C4-2B (cell line): Measurements from ENCODE around the gene ATP9A.

Experiments
- H3K27ac ChIP-seq: fragments of 450-650 bp; 2 replicates; pipeline ENCODE4 v1.5.1; 2017
- ZFX ChIP-seq: fragments of 450-650 bp; IDR thresholded peaks from 2 replicates; pipeline ENCODE4 v1.6.1; 2017
- TF ChIP-seq, protein P1 (sequence below): fragments of 450-650 bp; conservative IDR thresholded peaks from 2 replicates; pipeline ENCODE4 v1.5.1; 2017; ENCODE audit warnings: mild to moderate bottlenecking

ATP9A gene

DNA sequence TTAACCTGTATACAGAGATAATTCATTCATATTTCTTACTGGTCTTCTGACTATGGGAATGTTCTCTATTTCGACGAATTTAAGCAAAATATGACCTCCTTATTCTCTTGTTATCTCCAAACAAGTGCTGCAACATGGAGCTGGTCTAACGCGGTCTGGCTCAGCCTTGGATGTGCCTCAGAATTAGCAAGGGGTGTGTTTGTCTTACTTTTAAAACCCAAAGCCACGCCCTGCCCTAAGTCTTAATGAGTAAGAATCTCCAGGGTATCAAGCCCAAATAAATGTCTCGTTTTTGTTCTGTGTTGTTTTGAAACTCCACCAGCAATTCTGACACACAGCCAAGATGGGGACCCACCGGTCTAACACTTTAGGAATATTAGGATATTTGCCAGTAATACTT lies 99.2 kb downstream of the ATP9A start:
- H3K27ac ChIP-seq: no peak overlapping the region
- TF ChIP-seq, protein P1, sequence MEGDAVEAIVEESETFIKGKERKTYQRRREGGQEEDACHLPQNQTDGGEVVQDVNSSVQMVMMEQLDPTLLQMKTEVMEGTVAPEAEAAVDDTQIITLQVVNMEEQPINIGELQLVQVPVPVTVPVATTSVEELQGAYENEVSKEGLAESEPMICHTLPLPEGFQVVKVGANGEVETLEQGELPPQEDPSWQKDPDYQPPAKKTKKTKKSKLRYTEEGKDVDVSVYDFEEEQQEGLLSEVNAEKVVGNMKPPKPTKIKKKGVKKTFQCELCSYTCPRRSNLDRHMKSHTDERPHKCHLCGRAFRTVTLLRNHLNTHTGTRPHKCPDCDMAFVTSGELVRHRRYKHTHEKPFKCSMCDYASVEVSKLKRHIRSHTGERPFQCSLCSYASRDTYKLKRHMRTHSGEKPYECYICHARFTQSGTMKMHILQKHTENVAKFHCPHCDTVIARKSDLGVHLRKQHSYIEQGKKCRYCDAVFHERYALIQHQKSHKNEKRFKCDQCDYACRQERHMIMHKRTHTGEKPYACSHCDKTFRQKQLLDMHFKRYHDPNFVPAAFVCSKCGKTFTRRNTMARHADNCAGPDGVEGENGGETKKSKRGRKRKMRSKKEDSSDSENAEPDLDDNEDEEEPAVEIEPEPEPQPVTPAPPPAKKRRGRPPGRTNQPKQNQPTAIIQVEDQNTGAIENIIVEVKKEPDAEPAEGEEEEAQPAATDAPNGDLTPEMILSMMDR: no peak
- TF ChIP-seq ZFX: no peak

DNA sequence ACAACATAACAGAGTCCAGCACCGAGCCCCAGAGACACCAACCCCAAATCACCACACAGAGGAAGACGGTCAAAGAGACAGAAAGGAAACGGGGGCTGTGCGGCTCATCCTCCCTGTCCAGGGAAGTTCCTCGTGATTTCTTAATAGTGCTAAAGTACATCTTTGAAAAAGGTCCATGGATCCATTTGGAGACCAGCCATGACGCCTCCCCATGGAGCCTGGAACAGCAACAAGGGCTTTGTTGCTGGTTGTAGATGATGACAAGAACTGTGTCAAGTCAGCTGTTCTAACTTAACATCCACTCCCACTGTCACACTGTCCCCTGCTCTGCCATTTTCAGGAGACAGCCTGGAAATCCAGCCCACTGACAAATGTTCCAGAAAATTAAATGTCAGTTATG lies 99.7 kb downstream of the ATP9A start:
- H3K27ac ChIP-seq: no peak overlapping the region
- TF ChIP-seq ZFX: no peak
- TF ChIP-seq, protein P1: no peak

DNA sequence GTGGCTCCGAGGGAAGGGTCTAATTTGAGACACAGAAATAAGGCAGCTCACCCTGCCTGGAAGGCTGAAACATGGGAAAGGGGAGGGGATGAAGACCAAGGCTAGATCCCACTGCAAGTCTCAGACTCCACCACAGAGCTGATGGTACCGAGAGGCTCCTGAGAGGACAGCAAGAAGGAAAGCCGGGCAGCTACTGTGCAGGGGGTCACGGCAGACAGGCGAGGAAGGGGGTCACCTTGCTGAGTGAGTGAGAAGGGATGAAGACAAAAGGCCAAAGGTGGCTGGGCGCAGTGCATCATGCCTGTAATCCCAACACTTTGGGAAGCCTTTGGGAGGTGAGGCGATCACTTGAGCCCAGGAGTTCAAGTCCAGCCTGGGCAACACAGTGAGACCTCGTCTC lies 100.7 kb downstream of the ATP9A start:
- no peak overlapping the region for H3K27ac ChIP-seq
- TF ChIP-seq, protein P1: no peak
- no peak for TF ChIP-seq ZFX

DNA sequence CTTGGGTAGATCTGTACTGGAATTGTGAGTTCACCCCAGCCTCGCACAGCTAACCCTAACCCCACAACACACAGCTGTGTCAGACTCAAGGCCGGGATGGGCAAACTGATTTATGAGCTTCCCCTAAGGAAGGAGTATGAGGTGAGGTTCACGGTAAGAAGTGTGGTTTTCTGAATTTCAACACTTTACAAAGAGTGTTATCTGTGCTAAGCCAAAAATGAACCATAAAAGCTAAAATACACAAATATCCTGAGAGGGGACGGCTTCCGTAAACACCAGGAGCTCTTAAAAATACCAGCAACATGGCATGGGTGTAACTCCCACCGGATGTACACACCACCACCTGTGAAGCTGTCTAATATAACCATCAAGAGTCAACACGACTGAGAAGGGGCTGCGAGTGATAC lies 101.2 kb downstream of the ATP9A start:
- no peak overlapping the region for H3K27ac ChIP-seq
- TF ChIP-seq, protein P1: no peak
- no peak for TF ChIP-seq ZFX

DNA sequence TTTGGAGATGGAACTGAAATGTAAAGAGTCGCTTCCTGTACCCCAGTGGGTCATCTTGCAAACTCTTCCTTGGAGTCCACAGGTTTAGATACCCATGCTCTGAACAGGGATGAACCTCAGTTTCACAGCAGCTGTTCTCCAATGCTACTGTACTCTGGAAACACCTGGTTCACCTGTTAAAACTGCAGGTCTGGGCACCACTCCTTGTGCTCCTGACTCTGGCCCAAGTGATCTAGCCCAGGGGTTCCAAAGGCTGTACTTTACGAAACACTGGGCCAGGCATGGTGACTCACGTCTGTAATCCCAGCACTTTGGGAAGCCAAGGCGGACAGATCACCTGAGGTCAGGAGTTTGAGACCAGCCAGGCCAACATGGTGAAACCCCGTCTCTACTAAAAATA lies 102.1 kb downstream of the ATP9A start:
- TF ChIP-seq, protein P1: no peak
- TF ChIP-seq ZFX: no peak
- no peak overlapping the region for H3K27ac ChIP-seq

DNA sequence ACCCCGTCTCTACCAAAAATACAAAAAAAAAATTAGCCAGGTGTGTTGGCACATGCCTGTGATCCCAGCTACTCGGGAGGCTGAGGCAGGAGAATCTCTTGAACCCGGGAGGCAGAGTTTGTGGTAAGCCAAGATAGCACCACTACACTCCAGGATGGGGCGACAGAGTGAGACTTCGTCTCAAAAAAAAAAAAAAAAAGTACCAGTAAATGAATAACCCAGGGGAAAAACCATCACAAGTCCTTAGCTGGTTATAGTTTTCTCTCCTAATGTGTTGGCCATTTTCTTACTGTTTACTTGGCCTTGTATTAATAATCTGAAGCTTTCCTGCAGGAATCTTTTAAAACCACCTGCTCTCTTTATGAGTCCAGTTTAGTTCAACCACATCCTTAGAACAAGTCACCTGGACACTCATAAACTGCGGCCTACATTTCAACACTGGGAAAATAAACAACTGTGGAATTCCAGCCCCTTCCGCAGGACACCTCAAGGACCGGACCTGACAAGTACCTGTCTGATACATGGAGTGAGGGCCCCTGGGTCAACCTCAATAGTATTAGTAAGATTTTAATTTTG lies 102.6 kb downstream of the ATP9A start:
- H3K27ac ChIP-seq: no peak overlapping the region
- TF ChIP-seq ZFX: no peak

DNA sequence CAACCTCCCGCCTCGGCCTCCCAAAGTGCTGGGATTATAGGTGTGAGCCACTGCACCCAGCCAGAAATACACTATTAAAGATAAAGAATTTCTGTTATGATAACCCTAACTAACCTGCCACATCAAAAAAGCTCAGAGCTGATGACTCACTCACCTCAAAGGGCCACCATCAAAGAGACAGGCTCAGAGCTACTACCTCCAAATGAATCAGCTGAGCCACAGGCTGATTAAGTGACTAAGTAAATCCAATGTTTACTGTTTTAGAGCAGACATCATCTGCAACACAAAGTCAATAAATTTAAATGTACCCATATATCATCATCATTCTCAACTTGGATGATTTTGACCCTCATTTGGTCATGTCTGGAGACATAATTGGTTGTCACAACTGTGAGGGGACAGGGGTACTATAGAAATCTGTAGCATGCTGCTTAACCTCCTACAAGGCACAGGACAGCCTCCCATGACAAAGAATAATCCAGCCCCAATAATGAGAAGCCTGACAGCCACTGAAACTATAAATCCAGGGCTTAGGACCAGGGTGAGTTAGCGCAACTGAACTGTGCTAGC lies 106.5 kb downstream of the ATP9A start:
- no peak for TF ChIP-seq ZFX
- TF ChIP-seq, protein P1: no peak
- no peak overlapping the region for H3K27ac ChIP-seq
